Erythroblast (primary cell): ENCODE results near the gene TTLL5.

Source experiments
- GATA1 ChIP-seq: IDR thresholded peaks from 2 replicates; pipeline ENCODE4 v1.6.1; 2011; ENCODE audit warnings: low read depth, mild to moderate bottlenecking, control low read depth, low read length, moderate library complexity
- POLR2A ChIP-seq: IDR thresholded peaks from 2 replicates; pipeline ENCODE4 v1.6.1; 2011; ENCODE audit warnings: mild to moderate bottlenecking, low read length

GRCh38 chr14:75640876-75641275 lies 20.2 kb upstream of the TTLL5 start:
- TF ChIP-seq POLR2A (no peak), GATA1 (no peak)
